ENCODE data around the gene PSMC3IP.

DNA sequence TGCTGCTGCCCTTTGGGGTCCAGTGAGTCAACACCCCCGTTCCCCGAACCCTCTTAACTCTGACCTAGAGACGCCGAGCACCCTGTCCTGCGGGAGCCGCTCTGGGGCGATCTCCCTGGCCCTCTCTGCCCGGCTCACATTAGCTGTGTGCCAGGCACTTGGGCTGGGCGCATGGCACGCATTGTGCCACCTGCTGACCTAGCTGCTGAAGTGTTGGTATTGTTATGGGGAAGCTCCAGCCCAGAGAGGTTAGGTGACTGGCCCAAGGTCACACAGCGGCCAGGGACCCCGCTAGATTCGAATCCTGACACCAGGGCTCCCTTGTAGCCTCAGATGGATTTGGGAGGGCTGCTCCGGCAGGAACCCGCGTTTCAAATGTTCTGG, 23.7 kb downstream of the PSMC3IP start:
- TF ChIP-seq, protein P1, sequence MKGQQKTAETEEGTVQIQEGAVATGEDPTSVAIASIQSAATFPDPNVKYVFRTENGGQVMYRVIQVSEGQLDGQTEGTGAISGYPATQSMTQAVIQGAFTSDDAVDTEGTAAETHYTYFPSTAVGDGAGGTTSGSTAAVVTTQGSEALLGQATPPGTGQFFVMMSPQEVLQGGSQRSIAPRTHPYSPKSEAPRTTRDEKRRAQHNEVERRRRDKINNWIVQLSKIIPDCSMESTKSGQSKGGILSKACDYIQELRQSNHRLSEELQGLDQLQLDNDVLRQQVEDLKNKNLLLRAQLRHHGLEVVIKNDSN (IDR thresholded peaks at IDR 0.05), result no peak
- TF ChIP-seq, protein P2, sequence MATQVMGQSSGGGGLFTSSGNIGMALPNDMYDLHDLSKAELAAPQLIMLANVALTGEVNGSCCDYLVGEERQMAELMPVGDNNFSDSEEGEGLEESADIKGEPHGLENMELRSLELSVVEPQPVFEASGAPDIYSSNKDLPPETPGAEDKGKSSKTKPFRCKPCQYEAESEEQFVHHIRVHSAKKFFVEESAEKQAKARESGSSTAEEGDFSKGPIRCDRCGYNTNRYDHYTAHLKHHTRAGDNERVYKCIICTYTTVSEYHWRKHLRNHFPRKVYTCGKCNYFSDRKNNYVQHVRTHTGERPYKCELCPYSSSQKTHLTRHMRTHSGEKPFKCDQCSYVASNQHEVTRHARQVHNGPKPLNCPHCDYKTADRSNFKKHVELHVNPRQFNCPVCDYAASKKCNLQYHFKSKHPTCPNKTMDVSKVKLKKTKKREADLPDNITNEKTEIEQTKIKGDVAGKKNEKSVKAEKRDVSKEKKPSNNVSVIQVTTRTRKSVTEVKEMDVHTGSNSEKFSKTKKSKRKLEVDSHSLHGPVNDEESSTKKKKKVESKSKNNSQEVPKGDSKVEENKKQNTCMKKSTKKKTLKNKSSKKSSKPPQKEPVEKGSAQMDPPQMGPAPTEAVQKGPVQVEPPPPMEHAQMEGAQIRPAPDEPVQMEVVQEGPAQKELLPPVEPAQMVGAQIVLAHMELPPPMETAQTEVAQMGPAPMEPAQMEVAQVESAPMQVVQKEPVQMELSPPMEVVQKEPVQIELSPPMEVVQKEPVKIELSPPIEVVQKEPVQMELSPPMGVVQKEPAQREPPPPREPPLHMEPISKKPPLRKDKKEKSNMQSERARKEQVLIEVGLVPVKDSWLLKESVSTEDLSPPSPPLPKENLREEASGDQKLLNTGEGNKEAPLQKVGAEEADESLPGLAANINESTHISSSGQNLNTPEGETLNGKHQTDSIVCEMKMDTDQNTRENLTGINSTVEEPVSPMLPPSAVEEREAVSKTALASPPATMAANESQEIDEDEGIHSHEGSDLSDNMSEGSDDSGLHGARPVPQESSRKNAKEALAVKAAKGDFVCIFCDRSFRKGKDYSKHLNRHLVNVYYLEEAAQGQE (IDR thresholded peaks at IDR 0.05; ENCODE audit: low read depth), result no peak
- TF ChIP-seq TAF1 (IDR thresholded peaks at IDR 0.05; ENCODE audit: low read depth) (no peak), EP300 (IDR thresholded peaks at IDR 0.05; ENCODE audit: borderline replicate concordance) (no peak), TEAD4 (IDR thresholded peaks at IDR 0.05) (no peak), CEBPB (IDR thresholded peaks at IDR 0.05) (no peak), FOXM1 (IDR thresholded peaks at IDR 0.05; ENCODE audit: borderline replicate concordance, low read depth) (no peak), RAD21 (IDR thresholded peaks at IDR 0.05; ENCODE audit: low read depth) (no peak), TCF12 (IDR thresholded peaks at IDR 0.05; ENCODE audit: low read depth) (no peak)
- TF ChIP-seq, protein P3, sequence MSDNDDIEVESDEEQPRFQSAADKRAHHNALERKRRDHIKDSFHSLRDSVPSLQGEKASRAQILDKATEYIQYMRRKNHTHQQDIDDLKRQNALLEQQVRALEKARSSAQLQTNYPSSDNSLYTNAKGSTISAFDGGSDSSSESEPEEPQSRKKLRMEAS (IDR thresholded peaks at IDR 0.05), result no peak

Measured in Ishikawa (cell line).